Epithelial cell of proximal tubule (primary cell): Measurements from ENCODE around the gene HIVEP3. TPM values are rescaled to one million over a fixed set of nuclear protein-coding genes. Genes with fewer than 3 reads are reported as not detected.

Source experiments
- DNase-seq: peaks from one replicate; pipeline ENCODE4 v3.0.0-alpha.2; 2011; ENCODE audit warnings: low read depth
- H3K4me3 ChIP-seq: 2 replicates; pipeline ENCODE4 v1.5.1; 2011; ENCODE audit warnings: low read depth, mild to moderate bottlenecking, low read length
- total RNA-seq: library from RNA; depleted of rRNA; stranded (reverse); fragments of >200 nt; gene quantifications from 2 replicates; pipeline ENCODE4 v1.2.3, GENCODE V29; 2015
- TF ChIP-seq, protein P1 (sequence below): conservative IDR thresholded peaks from 2 replicates; pipeline ENCODE4 v1.5.1; 2012; ENCODE audit warnings: low read depth, mild to moderate bottlenecking, low read length

Gene HIVEP3
- total RNA-seq, 1 donor from 2014 or later, result 3.9 TPM

DNA sequence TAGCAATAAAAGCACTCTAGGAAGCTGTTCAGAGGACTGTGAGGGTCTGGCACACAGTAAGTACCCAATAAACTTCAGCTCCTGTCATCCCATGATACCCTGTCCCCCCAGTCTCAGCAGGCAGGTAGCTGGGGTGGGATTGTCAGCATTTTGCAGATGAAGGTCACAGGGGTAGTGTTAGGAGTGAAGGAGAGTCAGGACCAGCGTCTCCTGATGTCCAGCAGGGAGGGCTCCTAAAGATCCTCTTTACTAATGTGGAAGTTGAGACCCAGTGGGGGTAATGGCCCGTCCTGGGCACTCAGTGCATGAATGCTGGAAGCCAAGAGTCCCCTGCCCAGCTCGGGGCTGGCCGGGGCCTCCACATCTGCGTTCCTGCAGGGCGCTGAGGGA, 402.9 kb downstream of the HIVEP3 start:
- H3K4me3 ChIP-seq, result peak overlapping the region; percentile 50
- no peak for DNase-seq
- TF ChIP-seq, protein P1, sequence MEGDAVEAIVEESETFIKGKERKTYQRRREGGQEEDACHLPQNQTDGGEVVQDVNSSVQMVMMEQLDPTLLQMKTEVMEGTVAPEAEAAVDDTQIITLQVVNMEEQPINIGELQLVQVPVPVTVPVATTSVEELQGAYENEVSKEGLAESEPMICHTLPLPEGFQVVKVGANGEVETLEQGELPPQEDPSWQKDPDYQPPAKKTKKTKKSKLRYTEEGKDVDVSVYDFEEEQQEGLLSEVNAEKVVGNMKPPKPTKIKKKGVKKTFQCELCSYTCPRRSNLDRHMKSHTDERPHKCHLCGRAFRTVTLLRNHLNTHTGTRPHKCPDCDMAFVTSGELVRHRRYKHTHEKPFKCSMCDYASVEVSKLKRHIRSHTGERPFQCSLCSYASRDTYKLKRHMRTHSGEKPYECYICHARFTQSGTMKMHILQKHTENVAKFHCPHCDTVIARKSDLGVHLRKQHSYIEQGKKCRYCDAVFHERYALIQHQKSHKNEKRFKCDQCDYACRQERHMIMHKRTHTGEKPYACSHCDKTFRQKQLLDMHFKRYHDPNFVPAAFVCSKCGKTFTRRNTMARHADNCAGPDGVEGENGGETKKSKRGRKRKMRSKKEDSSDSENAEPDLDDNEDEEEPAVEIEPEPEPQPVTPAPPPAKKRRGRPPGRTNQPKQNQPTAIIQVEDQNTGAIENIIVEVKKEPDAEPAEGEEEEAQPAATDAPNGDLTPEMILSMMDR, result no peak

DNA sequence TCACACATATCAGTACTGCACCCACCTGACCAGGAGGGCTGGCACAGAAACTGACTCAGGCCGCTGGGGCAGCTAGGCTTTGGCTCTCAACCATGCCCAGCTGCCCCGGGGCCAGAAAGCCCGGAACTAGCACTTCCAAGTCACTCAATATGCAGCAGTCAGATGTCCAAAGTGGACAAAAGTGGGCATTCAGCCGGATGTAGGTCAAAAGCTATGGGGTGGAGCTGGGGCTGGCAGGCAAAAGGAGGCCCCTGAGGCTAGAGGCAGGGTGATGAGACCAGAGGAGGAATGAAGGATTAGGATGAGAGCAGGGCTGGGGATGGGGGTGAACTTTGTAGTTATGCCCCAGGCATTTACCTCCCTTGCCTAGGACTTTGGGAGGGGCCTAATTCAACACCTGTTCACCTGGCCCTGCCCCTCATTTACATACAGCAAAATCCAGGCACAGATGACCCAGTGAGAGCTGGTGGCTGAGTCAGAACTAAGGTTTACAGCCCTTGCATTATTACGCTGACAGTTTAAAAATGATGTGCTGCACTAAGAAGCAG, 403.5 kb downstream of the HIVEP3 start:
- TF ChIP-seq, protein P1, result no peak

DNA sequence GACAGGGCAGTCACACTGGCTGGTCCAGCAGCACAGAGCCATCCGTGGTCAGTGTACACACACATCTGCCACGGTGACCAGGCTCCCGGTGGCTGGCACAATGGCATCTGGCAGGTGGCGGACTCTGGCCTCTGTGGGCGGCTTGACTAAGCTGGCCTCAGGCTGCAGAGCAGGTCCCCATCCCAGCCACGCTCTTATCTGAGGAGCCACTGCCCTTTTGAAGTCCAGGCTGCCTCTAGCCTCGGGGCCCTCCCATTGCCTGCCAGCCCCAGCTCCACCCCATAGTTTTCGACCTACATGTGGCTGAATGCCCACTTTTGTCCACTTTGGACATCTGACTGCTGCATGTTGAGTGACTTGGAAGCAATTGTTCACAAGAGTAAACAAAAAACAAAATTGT, 404.3 kb downstream of the HIVEP3 start:
- no peak for DNase-seq
- TF ChIP-seq, protein P1, result no peak
- H3K4me3 ChIP-seq, result no peak overlapping the region

More for the DNA sequence above, 403.5 kb downstream of the HIVEP3 start:
- no peak for DNase-seq
- no peak overlapping the region for H3K4me3 ChIP-seq

DNA sequence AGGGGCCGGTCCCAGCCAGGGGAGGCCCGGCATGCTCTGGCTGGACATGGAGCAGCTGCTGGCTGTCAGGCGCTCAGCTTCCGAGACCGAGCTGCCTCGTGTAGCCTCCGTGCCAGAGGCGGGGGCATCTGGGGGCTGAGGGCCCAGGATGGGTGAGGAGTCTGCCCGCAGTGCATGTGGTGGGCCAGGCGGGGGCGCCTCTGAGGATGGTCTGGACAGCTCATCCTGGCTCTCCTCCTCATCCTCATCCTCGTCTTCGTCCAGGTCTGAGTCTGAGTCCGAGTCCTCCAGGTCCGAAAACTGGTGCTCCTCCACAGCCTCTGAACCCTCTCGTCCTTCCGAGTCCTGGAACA, 405.4 kb downstream of the HIVEP3 start:
- H3K4me3 ChIP-seq, result no peak overlapping the region
- DNase-seq, result no peak
- TF ChIP-seq, protein P1, result peak; percentile 49

DNA sequence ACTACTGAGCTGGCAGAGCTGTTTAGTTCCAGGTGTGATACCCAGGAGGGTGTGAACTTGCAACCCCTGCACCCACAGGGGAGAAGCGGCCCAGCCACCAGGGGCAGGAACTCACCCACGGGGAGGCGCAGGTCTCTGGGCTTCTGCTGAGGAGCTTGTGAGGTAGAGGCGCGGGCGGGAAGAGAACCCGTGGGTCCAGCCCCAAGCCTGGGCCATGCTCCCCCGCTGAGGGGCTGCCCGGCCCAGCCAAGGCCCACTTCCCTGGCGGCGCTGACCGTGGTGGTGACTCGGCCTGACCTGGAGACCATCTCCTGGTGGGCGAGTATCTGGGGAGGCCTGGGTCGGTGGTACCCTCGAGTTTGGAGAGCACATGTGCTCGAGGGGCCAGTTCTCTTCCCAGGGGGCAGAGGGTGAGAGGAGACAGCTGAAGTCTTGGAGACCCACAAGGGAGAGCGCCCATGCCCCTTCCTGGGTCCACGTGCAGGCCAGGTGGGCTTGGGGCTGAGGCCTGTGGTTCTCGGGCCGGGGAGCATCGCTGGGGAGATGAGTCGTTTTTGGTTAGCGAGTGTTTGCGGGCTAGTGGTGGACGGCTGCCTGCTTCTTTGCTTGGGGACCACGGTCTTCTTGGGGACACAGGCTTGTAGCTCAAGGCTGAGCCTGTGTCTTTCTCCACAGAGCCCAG, 405.9 kb downstream of the HIVEP3 start:
- H3K4me3 ChIP-seq, result no peak overlapping the region
- no peak for DNase-seq
- TF ChIP-seq, protein P1, result no peak

DNA sequence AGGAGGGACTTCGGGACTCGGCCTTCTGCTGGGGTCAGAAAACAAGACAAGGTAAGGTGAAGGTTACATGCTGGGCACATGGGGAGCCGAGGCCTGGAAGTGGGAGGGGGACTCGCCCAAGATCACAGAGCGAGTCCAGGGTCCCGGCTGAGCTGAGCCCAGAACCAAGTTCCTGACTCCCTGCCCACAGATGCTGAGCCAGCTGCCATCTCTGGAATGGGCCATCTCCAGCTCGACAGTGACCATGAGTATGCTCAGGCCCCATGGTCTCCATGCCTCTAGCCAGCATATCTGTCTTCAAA, 407.5 kb downstream of the HIVEP3 start:
- no peak overlapping the region for H3K4me3 ChIP-seq
- no peak for DNase-seq
- TF ChIP-seq, protein P1, result no peak
